HUES48 (cell line): Measurements from ENCODE around the gene ZC3H18.

ENCODE experiments used
- H3K27ac ChIP-seq: one replicate; pipeline ENCODE4 v1.7.0; 2013; ENCODE audit warnings: low read depth, low read length, inconsistent platforms
- H3K27me3 ChIP-seq: 2 replicates; pipeline ENCODE4 v1.6.1; 2013; ENCODE audit warnings: mild to moderate bottlenecking, low read length; ENCODE audit not compliant: control insufficient read depth, insufficient read depth
- H3K36me3 ChIP-seq: 2 replicates; pipeline ENCODE4 v1.6.1; 2013; ENCODE audit warnings: low read length; ENCODE audit not compliant: control insufficient read depth, insufficient read depth
- H3K4me1 ChIP-seq: 2 replicates; pipeline ENCODE4 v1.6.1; 2013; ENCODE audit warnings: mild to moderate bottlenecking, low read length; ENCODE audit not compliant: control insufficient read depth, insufficient read depth
- H3K4me3 ChIP-seq: 2 replicates; pipeline ENCODE4 v1.5.1; 2013; ENCODE audit warnings: mild to moderate bottlenecking, low read depth, low read length
- H3K9ac ChIP-seq: 2 replicates; pipeline ENCODE4 v1.6.1; 2013; ENCODE audit warnings: mild to moderate bottlenecking, low read depth, low read length, moderate library complexity
- H3K9me3 ChIP-seq: 2 replicates; pipeline ENCODE4 v1.6.1; 2013; ENCODE audit warnings: low read length; ENCODE audit not compliant: control insufficient read depth, insufficient read depth

Gene ZC3H18

GRCh38 chr16:88527186-88527936 lies 42.8 kb upstream of the ZC3H18 start:
- Histone ChIP-seq H3K9ac (no peak overlapping the region), H3K27ac (no peak overlapping the region), H3K4me1 (no peaks in the 10 kb centered on the region; the same call in 1 of the 2 replicates), H3K4me3 (no peak overlapping the region), H3K36me3 (peaks cover 9% of the 10 kb centered on the region; the same call in 1 of the 2 replicates), H3K27me3 (no peaks in the 10 kb centered on the region), H3K9me3 (no peaks in the 10 kb centered on the region)

- Histone ChIP-seq H3K4me1 (no peaks in the 10 kb centered on the region; the same call in 1 of the 2 replicates), H3K27me3 (no peaks in the 10 kb centered on the region), H3K9me3 (no peaks in the 10 kb centered on the region), H3K9ac (no peak overlapping the region), H3K4me3 (no peak overlapping the region), H3K27ac (no peak overlapping the region), H3K36me3 (peaks cover 9% of the 10 kb centered on the region; the same call in 1 of the 2 replicates)
Observed at GRCh38 chr16:88527937-88528743, 42.1 kb upstream of the ZC3H18 start.

DNA sequence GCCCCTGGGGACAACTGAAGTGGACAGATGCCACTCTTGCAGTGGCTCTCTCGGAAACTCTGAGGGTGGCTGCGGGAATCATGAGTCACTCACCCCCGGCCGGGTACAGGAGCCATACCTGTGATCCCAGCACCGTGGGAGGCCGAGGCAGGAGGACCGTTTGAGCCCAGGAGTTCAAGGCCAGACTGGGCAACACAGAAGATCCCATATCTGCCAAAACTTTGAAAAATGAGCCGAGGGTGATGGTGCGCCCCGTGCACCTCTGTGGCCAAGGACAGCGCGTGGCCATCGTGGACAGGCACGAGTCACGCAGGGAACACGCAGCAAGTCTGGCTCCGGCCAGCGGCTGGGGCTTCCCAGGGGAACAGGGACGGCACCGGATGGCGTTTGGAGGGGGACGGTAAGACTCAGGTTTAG lies 41.3 kb upstream of the ZC3H18 start:
- no peak overlapping the region for H3K9ac ChIP-seq
- H3K27ac ChIP-seq = no peak overlapping the region
- H3K9me3 ChIP-seq = no peaks in the 10 kb centered on the region
- no peak overlapping the region for H3K4me3 ChIP-seq
- peaks cover 9% of the 10 kb centered on the region; the same call in 1 of the 2 replicates for H3K36me3 ChIP-seq
- no peaks in the 10 kb centered on the region for H3K27me3 ChIP-seq
- no peaks in the 10 kb centered on the region; the same call in 1 of the 2 replicates for H3K4me1 ChIP-seq

DNA sequence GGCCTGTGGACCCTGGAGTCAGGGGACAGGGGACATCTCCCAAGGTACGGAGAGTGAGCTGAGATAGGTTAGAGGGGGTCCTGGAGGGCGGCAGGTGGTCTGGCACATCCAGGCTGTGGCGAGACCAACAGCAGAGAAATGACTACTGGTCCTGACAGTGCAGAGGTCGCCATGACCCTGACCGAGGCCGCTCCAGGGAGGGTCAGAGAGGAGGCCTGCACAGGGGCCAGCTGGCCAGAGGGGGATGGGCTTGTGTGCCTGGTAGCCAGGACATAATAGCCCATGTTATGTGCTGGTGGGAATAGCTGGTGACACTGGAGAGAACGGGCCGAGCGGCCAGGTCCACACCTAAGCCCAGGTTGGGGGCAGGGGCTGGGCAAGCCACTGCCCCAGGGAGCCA lies 40.6 kb upstream of the ZC3H18 start:
- H3K9ac ChIP-seq = no peak overlapping the region
- no peak overlapping the region for H3K4me3 ChIP-seq
- no peaks in the 10 kb centered on the region; the same call in 1 of the 2 replicates for H3K4me1 ChIP-seq
- H3K9me3 ChIP-seq = no peaks in the 10 kb centered on the region
- H3K27ac ChIP-seq = no peak overlapping the region
- peaks cover 9% of the 10 kb centered on the region; the same call in 1 of the 2 replicates for H3K36me3 ChIP-seq
- H3K27me3 ChIP-seq = no peaks in the 10 kb centered on the region

DNA sequence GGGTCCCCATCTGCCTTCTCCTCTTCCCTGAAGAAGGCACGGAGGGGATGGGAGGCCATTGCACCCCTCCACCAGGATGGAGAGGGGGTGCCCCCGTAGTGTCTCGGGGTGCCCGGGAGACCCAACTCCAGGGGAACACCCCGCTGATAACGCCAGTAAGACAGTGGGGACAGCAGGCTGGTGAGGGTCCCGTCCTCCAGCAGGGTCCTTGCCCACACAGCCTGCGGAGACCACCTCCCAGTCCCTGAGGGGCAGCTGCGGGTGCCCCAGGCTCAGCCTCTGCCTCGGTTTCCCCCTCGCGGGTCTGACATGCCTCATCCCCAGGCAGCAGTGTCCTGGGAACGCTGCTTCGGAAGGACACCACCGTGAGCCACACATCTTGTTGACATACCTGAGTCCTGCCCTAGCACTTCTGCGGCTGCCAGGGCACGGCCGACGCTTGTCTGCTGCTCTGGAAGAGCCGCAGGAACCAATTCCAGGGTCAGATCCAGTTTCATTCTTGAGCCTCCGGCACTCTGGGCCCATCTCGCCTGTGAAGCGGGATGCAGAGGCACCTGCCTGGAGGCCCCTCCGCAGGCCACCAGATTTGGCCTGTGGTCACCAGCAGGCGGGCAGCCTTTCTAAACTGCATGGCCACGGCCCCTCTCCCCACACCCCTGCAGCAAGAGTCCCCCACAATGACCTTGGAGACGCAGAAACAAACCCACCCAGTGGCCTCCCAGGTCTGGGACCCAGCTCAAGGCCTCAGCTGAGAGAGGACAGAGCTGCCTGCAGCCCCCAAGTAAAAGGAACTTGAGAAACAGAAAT lies 39.9 kb upstream of the ZC3H18 start:
- H3K4me1 ChIP-seq = no peaks in the 10 kb centered on the region; the same call in 1 of the 2 replicates

GRCh38 chr16:88530858-88531203 lies 39.4 kb upstream of the ZC3H18 start:
- Histone ChIP-seq H3K36me3 (peaks cover 9% of the 10 kb centered on the region; the same call in 1 of the 2 replicates), H3K9ac (no peak overlapping the region), H3K4me3 (no peak overlapping the region), H3K27me3 (no peaks in the 10 kb centered on the region), H3K27ac (no peak overlapping the region), H3K9me3 (no peaks in the 10 kb centered on the region), H3K4me1 (no peaks in the 10 kb centered on the region; the same call in 1 of the 2 replicates)

More for the DNA sequence above, 39.9 kb upstream of the ZC3H18 start:
- peaks cover 9% of the 10 kb centered on the region; the same call in 1 of the 2 replicates for H3K36me3 ChIP-seq
- H3K9me3 ChIP-seq = no peaks in the 10 kb centered on the region
- no peak overlapping the region for H3K27ac ChIP-seq
- H3K27me3 ChIP-seq = no peaks in the 10 kb centered on the region
- H3K9ac ChIP-seq = no peak overlapping the region
- no peak overlapping the region for H3K4me3 ChIP-seq

DNA sequence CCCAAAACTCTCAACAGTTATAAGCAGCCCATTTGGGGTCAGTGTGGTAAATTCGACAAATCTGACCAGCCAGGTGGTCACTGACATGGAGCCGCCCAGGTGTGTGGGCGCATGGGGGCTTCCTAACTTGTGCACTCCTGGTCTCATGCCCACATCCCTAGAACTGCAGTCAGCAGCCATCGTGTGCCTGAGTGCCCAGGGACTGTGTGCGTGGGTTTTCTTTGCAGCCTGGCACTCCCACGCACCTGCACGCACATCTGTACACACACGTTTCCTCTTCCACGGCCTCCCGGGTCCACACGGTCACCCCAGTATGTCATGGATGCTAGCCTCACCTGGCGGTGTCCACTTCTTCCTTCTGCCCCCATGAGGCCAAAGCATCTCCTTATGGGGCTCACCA lies 38.9 kb upstream of the ZC3H18 start:
- Histone ChIP-seq H3K4me3 (no peak overlapping the region), H3K9ac (no peak overlapping the region), H3K36me3 (peaks cover 9% of the 10 kb centered on the region; the same call in 1 of the 2 replicates), H3K9me3 (no peaks in the 10 kb centered on the region), H3K27ac (no peak overlapping the region), H3K27me3 (no peaks in the 10 kb centered on the region), H3K4me1 (no peaks in the 10 kb centered on the region; the same call in 1 of the 2 replicates)

GRCh38 chr16:88531931-88532433 lies 38.2 kb upstream of the ZC3H18 start:
- peaks cover 9% of the 10 kb centered on the region; the same call in 1 of the 2 replicates for H3K36me3 ChIP-seq
- no peaks in the 10 kb centered on the region for H3K9me3 ChIP-seq
- H3K9ac ChIP-seq = no peak overlapping the region
- H3K4me1 ChIP-seq = no peaks in the 10 kb centered on the region; the same call in 1 of the 2 replicates
- no peak overlapping the region for H3K27ac ChIP-seq
- no peak overlapping the region for H3K4me3 ChIP-seq
- no peaks in the 10 kb centered on the region for H3K27me3 ChIP-seq

GRCh38 chr16:88532434-88533241 lies 37.6 kb upstream of the ZC3H18 start:
- Histone ChIP-seq H3K9ac (no peak overlapping the region), H3K27me3 (no peaks in the 10 kb centered on the region), H3K27ac (no peak overlapping the region), H3K4me1 (no peaks in the 10 kb centered on the region), H3K9me3 (no peaks in the 10 kb centered on the region), H3K4me3 (peak overlapping the region; percentile 64; the same call in 1 of the 2 replicates), H3K36me3 (peaks cover 9% of the 10 kb centered on the region; the same call in 1 of the 2 replicates)
